Measurements from ENCODE around the gene ADSS1.
A peak's percentile ranks its signal among the peaks of the same experiment; 100 is the strongest.

Gene ADSS1

GRCh38 chr14:104758981-104759969 is 35.2 kb downstream of the ADSS1 start:
- Histone ChIP-seq H3K36me3 (ENCODE audit: control insufficient read depth, low read depth, low read length) (peaks cover 40% of the 10 kb centered on the region), H3K9me3 (ENCODE audit: control insufficient read depth, low read depth, low read length) (no peaks in the 10 kb centered on the region), H3K4me1 (ENCODE audit: control insufficient read depth, low read depth, low read length) (peaks cover under 1% of the 10 kb centered on the region), H3K4me3 (ENCODE audit: low read length) (no peak overlapping the region), H3K27ac (ENCODE audit: low read length) (no peak overlapping the region), H3K9ac (ENCODE audit: low read length) (no peak overlapping the region), H3K27me3 (ENCODE audit: control insufficient read depth, insufficient read depth, low read length) (no peaks in the 10 kb centered on the region)

- Histone ChIP-seq H3K27me3 (ENCODE audit: control insufficient read depth, insufficient read depth, low read length) (no peaks in the 10 kb centered on the region), H3K36me3 (ENCODE audit: control insufficient read depth, low read depth, low read length) (no peaks in the 10 kb centered on the region), H3K4me3 (ENCODE audit: low read length) (no peak overlapping the region), H3K4me1 (ENCODE audit: control insufficient read depth, low read depth, low read length) (peaks cover 4% of the 10 kb centered on the region), H3K27ac (ENCODE audit: low read length) (no peak overlapping the region), H3K9ac (ENCODE audit: low read length) (no peak overlapping the region), H3K9me3 (ENCODE audit: control insufficient read depth, low read depth, low read length) (no peaks in the 10 kb centered on the region)
These were observed 41.5 kb downstream of the ADSS1 start for GRCh38 chr14:104765517-104765916.

GRCh38 chr14:104766256-104766862 is 42.3 kb downstream of the ADSS1 start:
- peaks cover 7% of the 10 kb centered on the region for H3K36me3 ChIP-seq (ENCODE audit: control insufficient read depth, low read depth, low read length)
- no peak overlapping the region for H3K4me3 ChIP-seq (ENCODE audit: low read length)
- no peak overlapping the region for H3K27ac ChIP-seq (ENCODE audit: low read length)
- H3K9me3 ChIP-seq (ENCODE audit: control insufficient read depth, low read depth, low read length): no peaks in the 10 kb centered on the region
- H3K27me3 ChIP-seq (ENCODE audit: control insufficient read depth, insufficient read depth, low read length): no peaks in the 10 kb centered on the region
- peaks cover 4% of the 10 kb centered on the region for H3K4me1 ChIP-seq (ENCODE audit: control insufficient read depth, low read depth, low read length)
- no peak overlapping the region for H3K9ac ChIP-seq (ENCODE audit: low read length)

- H3K4me1 ChIP-seq (ENCODE audit: control insufficient read depth, low read depth, low read length): peaks cover 4% of the 10 kb centered on the region
- H3K4me3 ChIP-seq (ENCODE audit: low read length): no peak overlapping the region
- no peak overlapping the region for H3K9ac ChIP-seq (ENCODE audit: low read length)
- H3K9me3 ChIP-seq (ENCODE audit: control insufficient read depth, low read depth, low read length): no peaks in the 10 kb centered on the region
- H3K27ac ChIP-seq (ENCODE audit: low read length): no peak overlapping the region
- H3K36me3 ChIP-seq (ENCODE audit: control insufficient read depth, low read depth, low read length): peaks cover 13% of the 10 kb centered on the region
- no peaks in the 10 kb centered on the region for H3K27me3 ChIP-seq (ENCODE audit: control insufficient read depth, insufficient read depth, low read length)
These were observed 43.0 kb downstream of the ADSS1 start for GRCh38 chr14:104766863-104767633.

- H3K27me3 ChIP-seq (ENCODE audit: control insufficient read depth, insufficient read depth, low read length): no peaks in the 10 kb centered on the region
- peaks cover 4% of the 10 kb centered on the region for H3K4me1 ChIP-seq (ENCODE audit: control insufficient read depth, low read depth, low read length)
- H3K36me3 ChIP-seq (ENCODE audit: control insufficient read depth, low read depth, low read length): peaks cover 17% of the 10 kb centered on the region
- H3K4me3 ChIP-seq (ENCODE audit: low read length): no peak overlapping the region
- H3K9me3 ChIP-seq (ENCODE audit: control insufficient read depth, low read depth, low read length): no peaks in the 10 kb centered on the region
- no peak overlapping the region for H3K27ac ChIP-seq (ENCODE audit: low read length)
- no peak overlapping the region for H3K9ac ChIP-seq (ENCODE audit: low read length)
These were observed 43.5 kb downstream of the ADSS1 start for GRCh38 chr14:104767634-104767918.

- Histone ChIP-seq H3K27ac (ENCODE audit: low read length) (no peak overlapping the region), H3K4me3 (ENCODE audit: low read length) (peak overlapping the region; percentile 22), H3K36me3 (ENCODE audit: control insufficient read depth, low read depth, low read length) (peaks cover 27% of the 10 kb centered on the region), H3K4me1 (ENCODE audit: control insufficient read depth, low read depth, low read length) (peaks cover 4% of the 10 kb centered on the region), H3K27me3 (ENCODE audit: control insufficient read depth, insufficient read depth, low read length) (no peaks in the 10 kb centered on the region), H3K9me3 (ENCODE audit: control insufficient read depth, low read depth, low read length) (no peaks in the 10 kb centered on the region), H3K9ac (ENCODE audit: low read length) (no peak overlapping the region)
These were observed 44.7 kb downstream of the ADSS1 start for GRCh38 chr14:104768437-104769323.

- Histone ChIP-seq H3K4me1 (ENCODE audit: control insufficient read depth, low read depth, low read length) (peaks cover 4% of the 10 kb centered on the region), H3K9ac (ENCODE audit: low read length) (no peak overlapping the region), H3K9me3 (ENCODE audit: control insufficient read depth, low read depth, low read length) (no peaks in the 10 kb centered on the region), H3K27me3 (ENCODE audit: control insufficient read depth, insufficient read depth, low read length) (no peaks in the 10 kb centered on the region), H3K36me3 (ENCODE audit: control insufficient read depth, low read depth, low read length) (peaks cover 27% of the 10 kb centered on the region), H3K27ac (ENCODE audit: low read length) (no peak overlapping the region), H3K4me3 (ENCODE audit: low read length) (no peak overlapping the region)
These were observed 45.5 kb downstream of the ADSS1 start for GRCh38 chr14:104769324-104770071.

- Histone ChIP-seq H3K27me3 (ENCODE audit: control insufficient read depth, insufficient read depth, low read length) (no peaks in the 10 kb centered on the region), H3K4me1 (ENCODE audit: control insufficient read depth, low read depth, low read length) (peaks cover 4% of the 10 kb centered on the region), H3K4me3 (ENCODE audit: low read length) (no peak overlapping the region), H3K9me3 (ENCODE audit: control insufficient read depth, low read depth, low read length) (no peaks in the 10 kb centered on the region), H3K9ac (ENCODE audit: low read length) (no peak overlapping the region), H3K27ac (ENCODE audit: low read length) (no peak overlapping the region), H3K36me3 (ENCODE audit: control insufficient read depth, low read depth, low read length) (peaks cover 27% of the 10 kb centered on the region)
These were observed 46.1 kb downstream of the ADSS1 start for GRCh38 chr14:104770072-104770579.

GRCh38 chr14:104770851-104771272 is 46.8 kb downstream of the ADSS1 start:
- Histone ChIP-seq H3K4me1 (ENCODE audit: control insufficient read depth, low read depth, low read length) (peaks cover 4% of the 10 kb centered on the region), H3K9ac (ENCODE audit: low read length) (no peak overlapping the region), H3K27me3 (ENCODE audit: control insufficient read depth, insufficient read depth, low read length) (no peaks in the 10 kb centered on the region), H3K27ac (ENCODE audit: low read length) (no peak overlapping the region), H3K4me3 (ENCODE audit: low read length) (no peak overlapping the region), H3K36me3 (ENCODE audit: control insufficient read depth, low read depth, low read length) (peaks cover 27% of the 10 kb centered on the region), H3K9me3 (ENCODE audit: control insufficient read depth, low read depth, low read length) (no peaks in the 10 kb centered on the region)

- Histone ChIP-seq H3K9me3 (ENCODE audit: control insufficient read depth, low read depth, low read length) (no peaks in the 10 kb centered on the region), H3K4me3 (ENCODE audit: low read length) (no peak overlapping the region), H3K9ac (ENCODE audit: low read length) (no peak overlapping the region), H3K4me1 (ENCODE audit: control insufficient read depth, low read depth, low read length) (peaks cover 4% of the 10 kb centered on the region), H3K27me3 (ENCODE audit: control insufficient read depth, insufficient read depth, low read length) (no peaks in the 10 kb centered on the region), H3K27ac (ENCODE audit: low read length) (no peak overlapping the region), H3K36me3 (ENCODE audit: control insufficient read depth, low read depth, low read length) (peaks cover 27% of the 10 kb centered on the region)
These were observed 47.3 kb downstream of the ADSS1 start for GRCh38 chr14:104771374-104771773.
